Ammon's horn (tissue), 1 donor: ENCODE data around the gene NHLRC2.

ENCODE experiments used
- DNase-seq: peaks from one replicate; pipeline ENCODE4 v3.0.0-alpha.2; 2016; ENCODE audit warnings: low spot score

The NHLRC2 gene

DNA sequence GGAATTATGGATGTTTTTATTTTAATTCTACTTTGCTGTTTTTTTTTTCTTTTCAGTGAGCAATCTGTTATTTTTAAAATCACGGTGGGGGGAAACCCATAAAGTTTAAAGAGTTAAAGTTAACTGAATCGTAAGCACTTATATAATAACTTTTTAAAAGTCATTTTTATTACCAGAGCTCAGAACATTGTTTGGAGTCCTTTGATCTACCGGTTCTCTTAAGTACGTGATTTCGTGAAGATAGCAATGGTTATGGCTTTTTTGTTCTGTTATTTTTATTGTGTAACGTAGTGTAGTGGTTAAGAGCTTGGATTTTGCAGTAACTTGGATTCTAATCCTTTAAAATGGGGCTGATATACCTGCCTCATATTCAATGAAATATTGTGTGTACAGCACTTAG is 57.4 kb downstream of the NHLRC2 start:
- no peak for DNase-seq

DNA sequence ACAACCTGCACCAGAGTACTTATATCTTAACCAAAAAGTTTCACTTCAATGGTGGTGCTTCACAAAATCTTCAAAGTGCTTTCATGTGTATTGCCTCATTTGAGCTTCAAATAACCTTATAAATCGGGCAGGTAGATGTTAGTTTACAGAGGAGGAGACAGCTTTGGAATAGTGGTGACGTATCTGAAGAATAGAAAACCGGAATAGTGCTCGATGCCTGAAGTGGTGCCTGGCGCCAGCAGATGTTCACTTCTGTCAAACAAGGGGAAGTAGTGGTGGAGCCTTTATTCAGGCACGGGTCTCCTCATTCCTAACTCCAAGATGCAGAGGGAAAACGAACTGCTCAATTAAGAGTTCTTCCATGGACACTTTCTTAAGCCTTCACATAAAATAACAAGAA is 58.1 kb downstream of the NHLRC2 start:
- no peak for DNase-seq

DNA sequence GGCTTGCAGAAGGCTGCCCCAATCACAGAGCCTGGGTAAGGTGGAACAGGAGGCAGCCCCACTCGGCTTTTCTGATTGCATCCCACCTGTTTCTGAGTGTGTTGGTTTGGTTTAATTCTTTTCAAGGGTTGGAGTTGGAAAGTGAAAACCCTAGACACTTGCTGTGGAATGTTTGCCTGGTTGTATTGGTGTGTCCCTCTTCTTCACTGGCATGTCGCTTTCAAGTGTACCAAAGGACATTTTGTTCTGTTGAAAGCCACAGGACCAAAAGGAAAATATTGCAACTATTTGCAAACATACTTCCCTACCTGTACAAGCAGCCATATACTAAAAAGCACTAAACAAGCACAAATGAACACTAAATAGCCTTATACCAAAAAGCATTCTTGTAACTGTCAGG is 60.5 kb downstream of the NHLRC2 start:
- no peak for DNase-seq

DNA sequence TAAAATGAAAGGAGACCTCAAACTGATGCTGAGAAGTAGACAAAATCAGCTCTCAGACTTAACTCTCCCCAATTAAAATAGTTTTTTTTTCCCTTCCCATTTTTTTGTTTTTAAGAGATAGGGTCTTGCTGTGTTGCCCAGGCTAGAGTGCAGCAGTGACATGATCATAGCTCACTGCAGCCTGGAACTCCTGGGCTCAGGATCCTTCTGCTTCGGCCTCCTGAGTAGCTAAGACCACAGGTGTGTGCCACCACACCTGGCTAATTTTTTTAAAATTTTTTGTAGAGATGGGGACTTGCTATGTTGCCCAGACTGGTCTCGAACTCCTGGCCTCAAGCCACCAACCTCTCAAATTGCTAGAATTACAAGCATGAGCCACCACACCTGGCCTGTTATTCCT is 61.1 kb downstream of the NHLRC2 start:
- DNase-seq = no peak

DNA sequence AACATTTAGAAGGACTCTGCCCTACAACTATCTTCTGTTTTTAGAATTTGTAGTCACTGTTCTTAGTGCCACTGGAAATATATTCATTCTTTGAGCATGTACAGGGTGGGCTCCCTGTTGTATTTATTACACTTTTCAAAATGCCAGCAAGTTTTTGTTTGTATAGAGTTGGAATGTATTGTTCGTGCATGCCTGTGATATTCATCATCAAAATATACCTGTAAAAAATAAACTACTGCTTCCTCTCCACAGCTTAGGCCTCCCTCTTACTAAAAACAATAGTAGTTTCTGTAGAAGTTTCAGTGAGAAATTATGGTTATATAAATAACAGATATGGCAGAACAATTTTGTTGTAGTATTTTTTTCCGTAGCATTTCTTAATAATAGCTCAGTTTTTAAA is 61.6 kb downstream of the NHLRC2 start:
- no peak for DNase-seq

DNA sequence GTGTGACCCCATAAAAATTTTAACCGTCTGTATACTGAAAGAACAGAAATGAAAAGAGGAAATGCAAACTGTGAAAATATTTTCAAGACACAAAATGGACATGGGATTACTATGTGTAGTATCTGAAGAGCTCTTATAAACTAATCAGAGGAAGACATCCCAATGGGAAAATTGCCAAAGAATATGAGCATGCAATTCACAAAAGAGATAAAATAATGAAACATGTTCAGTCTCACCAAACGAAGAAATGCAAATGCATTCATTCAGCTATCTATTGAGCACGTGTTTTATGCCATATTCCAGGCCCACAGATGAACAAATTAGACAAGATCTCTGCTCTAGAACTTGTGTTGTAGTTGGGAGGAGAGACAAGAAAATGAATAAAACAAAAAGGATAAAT is 63.2 kb downstream of the NHLRC2 start:
- no peak for DNase-seq

DNA sequence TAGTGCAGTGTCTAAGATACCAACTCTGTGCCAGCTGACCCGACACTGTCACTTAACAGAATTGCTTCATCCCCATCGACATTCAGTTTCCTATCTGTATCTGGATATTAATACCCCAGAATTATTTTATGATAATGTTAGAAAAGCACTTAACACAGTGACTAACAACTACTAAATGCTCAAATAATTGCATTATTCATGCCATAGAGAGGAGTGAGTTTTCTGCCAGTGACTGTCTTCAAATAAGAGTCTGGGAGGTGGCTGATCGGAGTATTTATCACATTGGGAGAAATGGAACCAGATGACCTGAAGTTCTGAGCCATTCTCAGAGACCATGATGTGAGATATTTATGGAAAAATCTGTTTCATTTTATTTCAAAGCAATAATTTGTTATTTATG is 65.7 kb downstream of the NHLRC2 start:
- no peak for DNase-seq

DNA sequence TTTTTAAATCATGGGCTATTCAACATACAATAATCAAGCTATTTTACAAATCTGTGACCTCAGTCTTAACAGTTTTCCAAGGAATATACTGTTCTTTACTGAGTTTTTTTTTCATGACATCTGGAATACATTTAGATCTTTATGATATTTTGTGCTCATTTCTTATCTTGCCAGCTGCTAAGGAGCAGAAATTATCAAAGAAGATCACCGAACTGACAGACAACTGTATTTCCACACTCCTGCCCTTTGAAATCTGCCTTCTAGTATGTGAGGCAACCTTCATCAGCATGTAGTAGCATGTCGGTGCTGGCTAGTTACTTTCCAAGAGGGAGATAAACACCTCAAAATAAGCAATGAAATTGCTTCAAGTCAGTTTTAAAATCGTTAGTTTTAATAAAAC is 66.4 kb downstream of the NHLRC2 start:
- no peak for DNase-seq

DNA sequence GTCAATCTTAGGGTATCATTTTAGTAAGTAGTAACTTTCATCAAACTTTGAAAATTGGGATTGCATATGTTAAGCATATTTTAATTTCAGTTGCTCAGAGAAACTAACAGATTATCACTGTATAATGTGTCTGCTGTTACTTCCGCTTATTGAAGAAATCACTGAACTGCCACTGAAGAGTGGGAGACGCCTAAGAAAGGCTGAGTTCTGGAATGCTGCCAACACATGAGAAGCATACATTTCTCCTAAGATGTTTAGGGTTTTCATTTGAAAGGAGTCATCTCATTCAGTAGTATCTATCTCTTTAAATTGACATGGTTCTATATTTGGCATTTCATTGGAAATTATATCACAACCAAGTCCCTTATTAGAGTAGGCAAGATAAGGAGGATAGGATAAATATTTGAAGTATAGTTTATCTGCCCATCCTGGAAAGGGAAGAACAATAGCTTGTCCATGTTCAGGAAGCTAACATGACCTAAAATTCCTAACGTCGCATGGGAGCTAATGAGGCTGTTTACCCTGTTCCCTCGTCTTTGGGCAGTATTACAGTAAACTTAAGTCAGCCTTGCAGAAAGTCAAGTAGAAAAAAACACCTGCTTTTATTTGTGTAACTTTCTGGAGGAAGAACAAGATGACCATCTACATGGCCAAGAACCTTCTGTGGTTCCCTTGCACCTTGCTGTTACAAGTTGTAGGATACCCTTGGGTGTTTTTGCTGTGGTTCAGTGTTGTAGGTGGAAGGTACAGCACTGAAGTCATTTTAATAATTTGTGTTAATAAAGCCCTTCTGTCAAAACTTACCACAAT is 67.3 kb downstream of the NHLRC2 start:
- no peak for DNase-seq

DNA sequence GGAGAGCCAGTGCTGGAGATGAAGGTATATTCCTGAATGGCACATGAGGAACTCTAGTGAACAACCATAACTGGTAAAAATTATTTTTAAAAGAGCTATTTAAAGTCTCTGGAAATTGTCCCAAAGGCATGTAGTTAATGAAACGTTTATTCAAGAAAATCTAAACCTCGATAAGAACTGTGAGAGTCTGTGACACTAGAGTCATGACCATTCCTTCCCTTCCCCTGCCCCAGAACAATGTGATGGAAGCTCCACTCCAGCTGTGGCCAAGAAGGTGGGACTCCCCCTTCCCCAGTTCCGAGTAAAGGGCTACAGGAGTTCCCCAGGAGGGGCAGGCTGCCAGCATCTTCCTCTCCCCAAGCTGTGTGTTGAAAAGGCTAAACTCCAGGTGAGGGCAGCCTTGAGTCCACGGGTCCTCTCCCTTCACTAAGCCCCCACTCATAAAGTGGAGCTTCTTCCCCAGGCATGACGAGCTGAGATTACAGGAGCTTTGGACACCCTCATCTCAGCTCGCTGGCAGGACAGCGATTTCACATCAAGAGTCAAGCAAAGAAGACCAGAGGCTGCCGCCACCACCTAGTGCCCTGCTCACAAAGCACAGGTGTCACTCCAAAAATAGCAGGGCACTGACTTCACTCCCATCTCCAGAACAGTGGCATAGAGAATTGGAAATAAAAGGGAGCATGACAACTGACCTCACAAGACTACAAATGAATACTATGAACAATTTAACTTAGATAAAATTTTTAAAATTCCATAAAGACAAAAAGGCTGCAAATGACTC is 68.5 kb downstream of the NHLRC2 start:
- no peak for DNase-seq

DNA sequence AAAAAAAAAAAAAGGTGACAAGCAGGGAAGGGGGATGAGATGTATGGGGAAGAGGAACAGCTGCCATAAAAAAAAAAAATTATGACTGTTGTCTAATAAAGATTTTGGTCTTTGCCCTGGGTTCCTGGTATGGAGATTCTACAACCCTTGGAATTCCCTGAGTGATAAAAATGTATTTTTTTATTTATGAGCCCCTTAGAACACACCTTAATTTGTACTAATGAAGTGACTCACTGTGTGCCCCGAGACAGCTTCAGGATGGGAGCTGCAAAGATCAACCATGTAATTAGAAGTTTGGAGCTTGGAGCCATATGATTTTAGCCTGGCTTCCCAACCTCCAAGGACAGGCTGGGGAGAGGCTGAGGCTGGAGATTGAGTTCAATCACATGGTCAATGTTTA is 69.7 kb downstream of the NHLRC2 start:
- no peak for DNase-seq

DNA sequence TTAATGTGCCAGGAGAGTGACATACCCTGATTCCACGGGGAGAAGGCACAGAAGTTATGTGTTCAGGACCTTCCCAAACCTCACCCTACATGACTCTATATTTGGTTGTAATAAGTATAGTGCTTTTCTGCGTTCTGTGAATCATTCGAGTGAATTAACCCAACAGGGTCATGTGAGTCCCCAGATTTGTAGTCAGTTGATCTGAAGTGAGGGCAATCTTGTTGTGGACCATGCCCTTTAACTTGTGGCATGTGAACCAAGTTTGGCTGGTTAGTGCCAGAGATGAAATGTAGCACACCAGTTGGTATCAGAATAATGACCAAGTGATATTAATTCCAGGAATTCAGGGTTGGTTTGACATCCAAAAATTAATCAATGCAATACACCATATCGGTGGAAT is 70.2 kb downstream of the NHLRC2 start:
- no peak for DNase-seq

DNA sequence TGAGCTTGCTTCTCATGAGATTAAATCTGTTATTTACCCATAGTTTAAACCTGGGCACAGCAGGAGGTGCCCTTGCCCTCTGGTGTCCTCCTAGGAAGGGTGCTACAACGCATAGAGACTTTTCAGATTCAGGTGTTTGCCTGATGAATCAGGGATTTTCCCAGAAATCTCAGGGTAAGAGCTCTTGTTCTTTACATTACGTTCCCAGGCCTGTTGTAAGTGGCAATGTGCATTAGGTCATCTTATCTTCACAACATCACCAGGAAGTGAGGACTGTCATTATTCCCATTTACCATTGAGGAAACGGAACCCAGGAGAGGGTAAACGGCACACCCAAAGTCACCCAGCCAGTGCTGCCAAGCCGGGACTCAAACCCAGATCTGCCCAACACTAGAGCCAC is 73.0 kb downstream of the NHLRC2 start:
- DNase-seq = no peak

DNA sequence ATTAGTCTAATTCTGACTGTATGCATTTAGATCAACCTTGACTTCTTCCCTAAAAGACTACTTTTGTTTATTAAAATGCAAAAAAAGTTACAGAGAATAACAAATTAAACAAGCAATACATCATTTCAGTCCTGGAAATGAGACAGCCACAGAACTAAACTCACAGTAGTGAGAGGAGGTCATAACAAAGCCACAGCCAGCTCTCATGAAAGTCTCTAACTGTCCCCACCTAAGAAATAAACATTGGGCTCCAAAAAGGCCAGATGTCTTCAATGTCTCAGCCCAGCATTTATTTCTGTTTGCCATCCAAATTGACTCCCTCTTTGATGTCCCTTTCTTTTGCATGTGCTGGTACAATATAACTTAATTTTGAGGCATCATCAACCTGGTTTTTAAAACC is 74.4 kb downstream of the NHLRC2 start:
- no peak for DNase-seq

DNA sequence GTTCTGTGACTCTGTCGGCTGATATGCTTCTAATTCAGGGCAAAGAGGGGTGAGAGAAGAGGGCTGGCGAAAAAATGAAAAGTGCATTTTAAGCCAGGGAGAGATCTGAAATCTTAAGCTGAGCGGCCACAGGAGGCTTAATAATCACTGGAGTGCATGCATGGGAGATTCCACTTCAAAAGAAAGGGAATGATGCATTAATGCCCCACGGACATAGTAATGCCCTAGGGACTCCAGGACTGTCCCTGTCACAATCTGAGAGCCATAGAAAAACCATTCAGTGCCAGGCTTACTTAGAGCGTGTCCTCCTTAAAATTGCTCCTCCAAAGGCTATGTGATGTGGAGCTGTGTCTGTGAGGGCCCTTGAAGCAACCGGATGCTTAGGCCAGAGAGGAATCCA is 75.1 kb downstream of the NHLRC2 start:
- DNase-seq = no peak

DNA sequence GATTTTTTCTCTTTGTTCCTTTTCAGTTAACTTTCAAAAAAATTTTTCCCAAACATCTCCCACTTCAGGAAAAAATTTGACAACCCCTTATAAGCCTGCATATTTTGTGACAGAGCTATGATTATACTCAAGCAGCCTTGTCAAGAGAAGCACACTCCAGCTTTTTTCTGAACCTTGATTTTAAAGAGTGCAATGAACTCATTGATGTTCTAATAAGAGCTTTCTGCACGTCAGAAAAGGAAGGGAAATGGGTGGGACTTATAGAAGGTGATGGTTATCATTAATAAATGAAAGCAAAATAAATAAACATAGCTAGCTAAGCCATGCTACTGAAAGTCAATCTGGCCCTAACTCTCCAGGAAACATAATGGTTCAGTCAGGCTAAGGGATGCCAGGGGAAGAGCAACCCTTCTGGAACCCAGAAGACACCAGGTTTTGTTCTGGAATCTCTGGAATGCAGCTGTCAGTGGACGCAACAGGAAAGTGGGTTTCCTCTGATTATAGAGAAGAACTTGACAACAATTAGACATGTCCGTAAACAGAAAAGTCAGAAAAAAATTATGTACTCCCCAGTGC is 76.1 kb downstream of the NHLRC2 start:
- no peak for DNase-seq

DNA sequence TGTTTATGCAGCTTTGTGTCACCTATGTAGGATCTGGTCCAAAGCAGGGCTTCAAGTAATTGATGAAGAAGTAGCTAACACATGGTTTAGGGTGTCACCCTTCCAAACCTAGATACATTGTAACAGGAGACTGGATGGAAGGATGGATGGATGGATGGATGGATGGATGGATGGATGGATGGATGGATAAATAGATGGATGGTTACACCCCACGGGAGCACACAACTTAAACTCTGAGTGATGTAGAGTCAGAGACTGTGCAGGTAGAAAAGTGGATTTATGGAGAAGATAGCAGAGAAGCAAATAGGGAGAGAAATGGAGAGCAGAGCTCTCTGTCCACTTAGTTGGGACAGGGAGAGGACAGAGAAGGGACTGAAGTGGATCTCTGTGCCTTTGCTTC is 78.4 kb downstream of the NHLRC2 start:
- no peak for DNase-seq

DNA sequence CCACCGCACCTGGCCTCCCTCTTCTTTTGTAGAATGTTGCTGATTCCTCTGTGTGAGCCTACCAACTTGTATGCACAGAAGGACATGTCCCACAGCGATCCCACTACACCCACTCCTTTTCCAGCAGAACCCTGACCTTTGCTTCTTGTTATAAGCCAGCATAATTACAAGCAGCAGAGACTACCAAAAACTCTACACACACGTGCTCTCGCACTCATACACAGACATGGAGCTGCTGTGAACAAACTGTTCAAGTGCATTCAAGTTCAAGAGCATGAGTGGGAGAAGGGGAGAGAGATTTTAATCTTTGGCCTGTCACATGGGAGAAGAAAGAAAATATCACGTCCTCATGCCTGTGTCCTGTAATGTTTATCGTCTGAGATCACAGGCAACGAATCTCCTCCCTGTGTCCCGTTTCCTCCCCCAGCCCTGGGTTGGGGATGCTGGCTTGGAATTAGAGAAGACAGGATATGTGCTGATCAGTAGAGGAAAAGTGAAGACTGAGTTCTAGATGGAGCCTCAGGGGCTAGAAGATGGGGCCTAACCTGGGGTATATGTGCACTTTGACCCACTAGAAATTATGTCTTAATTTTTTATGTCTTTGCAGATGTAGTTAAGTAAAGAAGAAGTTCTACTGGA is 79.6 kb downstream of the NHLRC2 start:
- DNase-seq = no peak

DNA sequence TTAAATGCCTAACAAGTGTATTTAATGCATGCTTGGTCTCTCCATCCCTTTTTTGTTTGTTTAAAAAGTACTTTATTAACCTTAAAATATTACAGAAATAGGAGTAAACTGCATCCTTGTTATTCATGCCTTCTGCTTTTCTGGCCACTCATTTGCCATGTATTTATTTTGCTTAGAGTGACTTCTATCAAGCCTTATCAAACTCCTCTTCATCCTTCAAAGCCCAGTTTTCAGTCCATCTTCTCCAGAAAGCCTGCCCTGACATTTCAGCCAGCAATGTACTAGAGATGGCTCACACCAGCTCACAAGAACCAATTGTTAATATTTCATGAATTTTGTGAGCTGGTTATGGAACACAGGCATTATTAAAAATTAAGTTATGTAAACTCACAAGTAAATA is 82.8 kb downstream of the NHLRC2 start:
- DNase-seq = no peak

DNA sequence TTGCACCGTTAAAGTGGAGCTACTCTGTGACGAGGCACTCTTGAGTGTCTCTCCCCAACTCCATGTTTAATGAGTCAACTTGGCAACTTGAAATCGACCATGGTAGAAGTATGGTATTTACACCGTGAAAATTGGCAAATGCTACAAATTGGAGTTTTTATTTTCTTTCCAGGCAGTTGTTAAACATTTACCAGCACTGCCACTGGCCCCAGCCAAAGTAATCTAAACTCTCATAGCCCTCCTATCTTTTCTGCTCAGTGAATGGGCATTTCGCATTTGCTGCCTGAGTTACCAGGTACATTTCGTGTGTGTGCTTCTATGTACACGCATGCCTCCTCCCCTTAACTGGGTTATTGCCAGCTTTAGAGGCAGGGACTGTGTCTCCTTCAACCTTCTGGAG is 83.3 kb downstream of the NHLRC2 start:
- DNase-seq = no peak

DNA sequence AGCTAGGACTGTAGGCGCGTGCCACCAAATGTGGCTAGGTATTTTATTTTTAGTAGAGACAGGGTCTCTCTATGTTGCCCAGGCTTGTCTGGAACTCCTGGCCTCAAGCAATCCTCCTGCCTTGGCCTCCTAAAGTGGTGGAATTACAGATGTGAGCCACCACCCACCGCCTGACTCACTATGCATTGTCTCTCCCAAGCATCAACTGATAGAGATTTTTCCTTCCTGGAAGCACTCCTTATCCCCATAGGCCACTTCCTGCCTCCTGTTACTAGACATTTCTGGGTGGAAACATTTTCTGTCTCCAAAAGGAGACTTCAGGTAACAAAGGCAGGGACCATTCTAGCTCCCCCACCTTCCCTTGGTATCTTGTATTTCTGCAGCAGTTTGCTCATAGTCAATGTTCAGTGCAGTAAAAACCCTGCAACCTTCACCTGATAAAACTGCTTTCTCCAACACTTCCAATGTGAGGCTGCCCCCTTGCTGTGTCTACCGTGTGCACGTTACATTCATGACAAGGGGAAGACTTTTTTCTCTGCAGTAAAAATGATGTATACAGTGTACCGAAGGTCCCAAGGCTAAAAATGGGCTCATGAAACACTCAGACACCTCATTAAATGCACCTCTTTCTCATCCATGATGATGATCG is 84.9 kb downstream of the NHLRC2 start:
- DNase-seq = no peak

DNA sequence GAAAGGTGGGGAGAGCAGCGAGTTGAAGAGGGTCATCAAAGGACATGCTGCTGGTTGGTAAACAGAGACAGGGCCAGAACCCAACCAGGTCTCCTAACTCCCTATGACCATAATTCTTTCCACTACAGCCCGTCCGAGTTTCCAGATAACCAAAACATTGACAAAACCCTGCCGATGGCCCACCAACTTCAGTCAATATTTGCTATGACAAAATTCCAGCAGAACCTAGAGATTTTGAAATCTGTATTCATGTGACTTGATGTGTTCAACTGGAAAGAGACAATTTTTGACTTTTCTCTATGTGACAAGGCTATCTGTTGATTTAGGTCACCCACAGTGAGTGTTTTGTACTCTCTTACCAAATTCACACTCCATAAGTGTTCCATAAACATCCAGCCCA is 86.7 kb downstream of the NHLRC2 start:
- no peak for DNase-seq
